GOT3 (cell line): ENCODE data around the gene MAGI1.

Experiments used
- DNase-seq: peaks from one replicate; lab custom pipeline; 2025; ENCODE audit warnings: mixed read lengths; lab: John Stamatoyannopoulos, UW

The MAGI1 gene

DNA sequence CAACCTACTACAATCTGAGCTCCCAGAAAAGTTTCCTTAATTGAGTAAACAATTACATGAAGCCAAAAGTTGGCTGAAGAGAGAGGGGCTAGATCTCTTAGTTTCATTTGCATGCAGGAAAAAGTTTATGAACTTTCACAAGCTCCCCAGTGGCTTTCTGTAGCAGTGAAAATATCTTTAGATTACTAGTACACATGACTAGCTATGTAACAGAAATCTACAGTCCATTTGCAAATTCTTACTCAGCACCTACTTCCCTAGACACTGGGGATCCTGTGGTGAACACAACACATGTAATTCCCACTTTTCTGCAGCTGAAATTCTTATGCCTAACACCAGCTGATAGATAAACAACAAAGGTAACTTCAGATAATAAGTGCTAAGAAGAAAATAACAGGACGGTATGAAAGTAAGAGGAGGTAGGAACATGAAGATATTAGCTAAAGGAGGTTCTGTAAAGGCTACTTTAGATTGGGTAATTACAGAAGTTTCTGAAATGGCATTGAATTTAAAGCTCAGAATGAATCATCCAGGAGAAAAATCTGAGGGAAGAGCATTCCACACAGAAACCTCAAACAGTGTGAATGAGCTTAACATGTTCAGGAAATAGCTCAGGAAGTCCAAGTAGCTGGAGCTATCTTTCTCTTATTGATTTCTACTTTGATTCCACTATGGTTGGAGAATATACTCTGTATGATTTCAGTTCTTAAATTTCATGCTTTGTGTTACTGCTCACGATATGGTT, 204.8 kb downstream of the MAGI1 start:
- no peak for DNase-seq

DNA sequence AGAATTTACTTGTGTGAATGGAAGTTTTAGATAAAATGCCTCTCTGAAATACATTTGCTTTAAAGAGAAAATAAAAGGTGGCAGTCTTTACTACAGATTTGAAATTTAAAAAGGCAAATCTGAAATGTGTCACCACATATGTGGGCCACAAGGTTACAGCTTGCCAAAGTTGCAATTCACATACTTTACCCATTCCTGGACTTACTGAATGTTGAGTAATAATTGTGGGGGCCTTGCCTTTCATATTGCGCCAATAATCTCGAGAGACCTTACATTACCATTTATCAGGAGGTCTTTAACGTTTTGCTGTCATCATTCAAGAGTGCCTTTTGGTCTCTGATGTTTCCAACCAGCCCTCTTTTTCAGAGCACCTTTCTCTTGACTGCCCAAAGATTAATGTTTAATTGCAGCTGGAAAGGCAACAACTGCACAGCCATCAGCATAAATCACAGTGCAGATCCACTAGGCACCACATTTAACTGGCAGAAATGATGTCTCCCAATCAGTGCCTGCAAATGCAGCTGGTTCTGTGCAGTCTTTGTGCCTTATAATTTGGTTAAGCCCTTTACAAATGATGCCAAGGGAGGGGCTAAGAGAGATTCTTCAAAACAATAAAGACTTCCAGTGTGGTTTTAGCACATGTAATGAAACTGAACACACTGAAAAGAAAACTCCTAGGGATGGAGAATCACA, 206.8 kb downstream of the MAGI1 start:
- DNase-seq, result no peak

DNA sequence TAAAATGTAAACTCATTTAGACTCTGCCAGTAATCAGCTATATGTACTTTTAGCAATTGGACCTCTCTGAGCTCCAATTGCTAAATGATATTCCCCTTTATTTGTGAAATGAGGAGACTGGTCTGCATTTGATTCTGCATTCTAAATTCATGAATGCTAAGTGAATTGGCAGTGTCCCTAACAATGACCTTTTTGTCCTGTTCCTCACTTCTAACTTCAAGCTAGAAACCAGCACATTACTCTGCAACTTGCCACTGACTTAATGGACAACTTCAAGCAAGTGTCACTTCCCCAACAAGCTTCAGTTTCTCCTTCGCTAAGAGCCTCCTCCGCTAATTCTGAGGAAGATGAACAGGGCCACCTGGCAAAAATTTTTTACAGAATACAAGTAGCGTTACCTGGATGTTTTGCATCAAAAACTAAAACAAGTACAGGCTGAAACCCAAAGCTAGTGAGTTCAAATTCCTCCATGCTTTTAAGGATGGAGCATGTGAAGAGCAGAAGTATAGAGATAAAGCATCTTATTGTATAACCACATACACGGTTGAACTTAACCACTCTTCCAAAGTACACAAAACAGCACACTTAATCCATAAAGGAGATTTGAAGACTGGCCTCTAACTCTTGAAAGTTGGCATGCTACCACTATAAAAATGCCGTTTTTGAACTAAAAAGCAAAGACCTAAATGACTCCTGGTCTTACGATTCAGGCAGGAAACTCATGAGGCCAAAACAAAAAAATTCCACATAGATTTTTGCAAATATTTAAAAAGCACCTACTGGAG, 207.6 kb downstream of the MAGI1 start:
- DNase-seq, result no peak

DNA sequence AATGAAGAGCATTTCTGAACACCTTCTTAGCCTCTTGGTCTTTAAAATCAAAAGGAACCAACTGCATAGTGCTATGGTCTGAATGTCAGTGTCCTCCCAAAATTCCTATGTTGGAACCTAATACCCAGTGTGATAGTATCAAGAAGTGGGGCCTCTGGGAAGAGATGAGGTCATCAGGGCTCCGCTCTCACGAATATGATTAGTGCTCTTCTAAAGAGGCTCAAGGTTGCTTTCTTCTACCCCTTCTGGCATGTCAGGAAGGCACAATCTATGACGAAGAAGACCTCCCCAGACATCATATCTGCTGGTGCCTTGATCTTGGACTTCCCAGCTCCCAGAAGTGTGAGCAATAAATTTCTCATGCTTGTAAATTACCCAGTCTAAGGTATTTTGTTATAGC, 209.5 kb downstream of the MAGI1 start:
- no peak for DNase-seq

DNA sequence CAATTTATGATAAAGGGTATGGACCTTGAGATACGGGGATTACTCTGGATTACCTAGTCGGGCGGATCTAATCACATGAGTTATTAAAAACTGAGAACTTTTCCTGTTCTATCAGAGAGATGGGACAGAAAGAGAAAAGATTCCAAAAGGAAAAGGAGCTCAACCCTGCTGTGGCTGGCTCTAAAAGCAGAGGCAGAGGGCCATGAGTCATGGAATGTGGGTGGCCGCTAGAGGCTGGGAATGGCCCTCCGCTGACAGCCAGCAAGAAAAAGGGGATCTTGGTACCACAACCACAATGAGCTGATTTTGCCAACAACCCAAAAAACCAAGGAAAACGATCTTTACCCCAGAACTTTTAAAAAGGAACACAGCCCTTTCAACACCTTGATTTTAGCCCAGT, 210.0 kb downstream of the MAGI1 start:
- DNase-seq, result no peak

DNA sequence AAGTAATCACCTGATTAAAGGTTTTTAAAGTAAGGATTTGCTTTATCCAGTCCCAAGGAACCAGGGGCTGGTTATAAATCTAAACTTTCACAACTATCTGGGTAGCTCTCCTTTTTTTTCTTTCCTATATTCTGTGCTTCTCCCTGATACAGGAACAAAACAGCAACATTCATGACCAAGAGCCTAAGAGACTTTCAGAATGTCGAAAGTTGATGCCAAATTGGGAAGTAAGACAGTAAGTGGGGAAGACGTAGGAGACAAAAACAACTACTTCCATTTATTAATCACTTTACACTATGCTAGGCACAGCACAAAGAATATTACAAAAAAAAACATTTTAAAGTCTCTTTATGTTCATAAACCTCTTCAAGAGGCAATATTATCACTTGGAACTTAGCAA, 211.6 kb downstream of the MAGI1 start:
- DNase-seq, result no peak

DNA sequence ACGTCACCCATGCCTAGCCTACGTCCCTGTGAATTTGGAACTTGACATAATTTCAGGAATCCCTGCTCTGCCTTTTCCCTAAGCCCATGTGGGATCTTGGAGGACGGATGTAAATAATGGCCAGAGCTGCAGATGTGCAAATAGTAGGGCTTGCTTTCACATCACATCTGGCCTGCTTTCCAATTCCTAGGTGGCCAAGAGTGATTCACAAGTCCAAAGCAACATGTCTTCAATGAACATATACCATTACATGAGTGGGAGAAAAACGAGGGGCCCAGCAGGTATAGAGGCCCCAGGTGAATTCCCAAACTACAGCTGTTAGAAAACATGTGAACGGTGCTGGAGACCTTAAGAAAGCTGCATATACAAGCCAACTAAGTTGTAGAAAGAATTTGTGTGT, 214.6 kb downstream of the MAGI1 start:
- DNase-seq, result no peak

DNA sequence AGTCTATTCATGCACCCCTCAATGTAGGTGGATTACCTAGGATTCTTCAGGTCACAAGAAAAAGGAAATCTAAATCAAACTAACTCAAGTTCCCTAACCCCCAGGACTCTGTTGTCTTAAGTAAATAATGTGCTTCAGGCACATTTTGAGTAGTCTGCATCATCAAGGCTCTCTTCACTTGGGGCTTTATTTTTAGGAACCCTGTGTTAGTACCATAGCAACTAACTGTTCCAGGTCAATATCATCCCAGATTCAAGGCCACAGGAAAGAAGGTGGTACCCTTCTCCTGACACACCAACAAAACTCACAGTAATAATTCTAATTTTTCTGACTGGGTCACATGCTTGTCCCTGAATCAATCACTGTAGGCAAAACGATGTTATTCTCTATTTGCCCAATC, 218.1 kb downstream of the MAGI1 start:
- no peak for DNase-seq

DNA sequence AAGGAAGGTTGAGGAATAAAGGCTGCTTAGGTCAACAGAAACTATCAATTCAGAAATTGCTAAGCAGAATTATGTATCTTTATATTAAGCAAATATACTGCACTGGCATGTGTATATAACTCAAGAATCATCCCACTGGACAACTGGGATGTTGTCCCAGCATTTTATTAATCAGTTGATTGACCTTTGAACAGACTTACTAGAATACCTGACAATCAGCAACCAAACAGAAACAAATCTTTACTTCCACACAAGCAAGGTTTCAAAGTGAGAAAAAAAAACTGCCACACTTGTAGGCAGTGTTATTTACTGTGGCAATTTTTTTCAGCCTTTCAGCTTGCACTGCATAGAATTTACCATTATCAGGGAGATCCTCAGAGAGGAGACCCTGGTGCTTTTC, 218.8 kb downstream of the MAGI1 start:
- no peak for DNase-seq

DNA sequence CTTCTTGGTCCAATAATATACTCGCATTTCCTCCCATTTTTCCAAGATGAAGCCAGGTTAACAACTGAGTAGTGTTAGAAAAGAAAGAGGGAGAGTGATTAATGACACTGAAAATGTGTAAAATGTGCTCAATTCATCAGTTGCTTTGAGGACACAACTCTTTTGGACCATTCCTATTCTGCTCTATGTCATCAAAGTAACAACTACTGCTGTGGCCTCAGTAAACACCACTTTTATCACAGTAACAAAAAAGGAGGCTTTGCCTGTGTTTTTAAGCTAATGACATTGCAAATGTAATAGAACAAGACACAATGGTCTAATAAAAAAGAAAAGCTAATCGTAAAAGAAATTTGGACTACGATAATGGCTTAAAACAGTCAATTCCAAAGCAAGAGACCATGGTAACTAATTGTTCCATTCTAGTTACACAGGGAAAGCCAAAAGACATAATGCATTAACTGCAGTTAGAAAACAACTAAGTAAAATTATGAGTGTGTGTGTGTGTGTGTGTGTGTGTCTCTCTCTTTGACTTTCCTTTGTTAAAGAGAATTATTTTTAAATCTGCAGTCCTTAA, 221.1 kb downstream of the MAGI1 start:
- no peak for DNase-seq

DNA sequence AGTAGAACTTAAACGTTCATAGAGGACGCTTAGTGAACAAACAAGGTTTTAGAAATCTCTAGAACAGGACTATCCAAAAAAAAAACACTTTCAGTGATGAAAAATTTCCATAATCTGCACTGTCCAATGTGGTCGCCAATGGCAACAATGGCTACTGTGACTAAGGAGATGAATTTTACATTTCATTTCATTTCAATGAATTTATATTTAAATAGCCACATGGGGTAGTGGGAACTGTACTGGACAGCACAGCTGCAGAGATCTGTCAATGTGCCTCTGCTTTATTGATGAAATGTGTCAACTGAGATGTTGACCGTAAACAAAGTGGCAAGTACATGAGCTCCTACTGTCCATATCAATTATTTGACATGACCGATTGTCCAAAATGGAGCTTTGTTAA, 222.5 kb downstream of the MAGI1 start:
- DNase-seq, result no peak

DNA sequence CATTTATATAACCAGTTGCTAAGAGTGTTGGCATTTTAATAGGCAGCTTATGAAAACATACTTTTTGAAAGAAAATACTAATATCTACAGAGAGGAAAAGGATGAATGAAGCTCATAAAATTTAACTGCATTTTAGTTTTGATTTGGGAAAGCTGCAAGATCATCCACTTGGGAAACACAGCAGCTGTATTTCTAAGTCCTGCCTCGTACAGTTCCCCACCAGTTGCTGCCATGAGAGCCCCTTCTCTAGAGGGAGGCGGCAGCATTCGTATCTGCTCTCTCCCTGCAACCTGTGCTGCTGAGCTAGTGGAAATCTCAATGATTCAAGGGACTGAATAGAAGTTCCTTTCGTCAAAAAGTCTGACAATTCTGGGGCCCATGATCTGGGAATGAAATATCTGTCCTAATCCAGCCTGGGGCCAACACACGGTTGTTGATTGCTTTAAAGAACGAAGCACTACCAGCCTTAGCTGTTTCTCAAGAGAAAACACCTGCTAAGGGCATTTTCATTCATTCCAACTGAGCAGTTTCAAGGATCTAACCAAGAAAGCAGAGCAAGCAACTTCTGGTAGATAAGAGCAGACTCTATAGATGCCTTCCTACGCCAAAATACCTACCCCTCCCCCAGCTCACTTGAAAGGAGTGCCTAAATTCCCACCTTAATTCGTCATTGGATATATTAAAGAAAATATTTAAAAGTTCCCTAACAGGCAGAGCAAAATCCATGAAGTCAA, 223.7 kb downstream of the MAGI1 start:
- no peak for DNase-seq

DNA sequence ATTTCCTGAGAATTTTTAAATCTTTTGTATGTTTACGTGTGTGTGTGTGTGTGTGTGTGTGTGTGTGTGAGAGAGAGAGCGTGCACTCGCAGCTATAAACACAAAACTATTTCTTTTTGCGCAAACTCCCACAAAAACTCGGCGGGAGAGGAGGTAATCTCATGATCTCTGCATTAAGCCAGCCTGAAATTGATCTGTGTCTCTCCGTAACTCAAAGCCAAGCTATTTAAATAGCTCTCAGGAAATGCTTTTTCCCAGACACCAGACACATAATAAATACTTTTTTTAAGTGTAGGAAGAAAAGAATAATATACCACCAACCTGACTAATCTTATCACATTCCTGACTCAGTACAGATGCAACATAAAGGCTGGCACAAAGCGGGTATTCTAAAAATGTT, 226.8 kb downstream of the MAGI1 start:
- no peak for DNase-seq

DNA sequence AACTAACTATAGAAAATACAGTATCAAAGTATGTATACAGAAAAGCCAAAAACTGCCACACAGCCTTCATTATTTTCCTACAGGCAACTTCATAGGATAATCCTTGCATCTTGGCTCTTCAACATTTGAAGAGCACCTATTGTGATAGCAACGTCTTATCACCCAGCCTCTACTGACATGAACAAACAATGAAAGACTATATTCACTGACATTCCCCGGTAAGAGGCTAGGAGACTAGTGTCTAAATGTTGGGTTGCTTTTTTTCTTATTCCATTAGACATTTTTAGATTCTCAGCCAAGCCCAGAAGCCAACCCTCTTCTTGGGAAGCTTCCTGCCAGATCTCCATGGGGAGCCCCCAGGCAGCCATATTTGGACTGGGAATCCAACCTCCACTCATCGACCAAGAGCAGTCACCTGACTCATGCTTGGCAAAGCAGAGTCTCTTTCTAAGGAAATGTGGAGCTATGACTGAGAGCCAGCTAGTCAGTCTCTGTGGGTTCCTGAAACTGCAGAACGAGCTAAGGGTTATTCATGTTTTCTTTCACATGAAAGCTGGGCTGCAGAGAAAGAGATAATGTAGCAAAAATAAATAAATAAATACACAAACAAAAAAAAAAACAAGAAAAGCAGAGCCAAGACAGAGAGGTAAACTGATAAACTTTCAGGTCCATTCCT, 227.5 kb downstream of the MAGI1 start:
- no peak for DNase-seq

DNA sequence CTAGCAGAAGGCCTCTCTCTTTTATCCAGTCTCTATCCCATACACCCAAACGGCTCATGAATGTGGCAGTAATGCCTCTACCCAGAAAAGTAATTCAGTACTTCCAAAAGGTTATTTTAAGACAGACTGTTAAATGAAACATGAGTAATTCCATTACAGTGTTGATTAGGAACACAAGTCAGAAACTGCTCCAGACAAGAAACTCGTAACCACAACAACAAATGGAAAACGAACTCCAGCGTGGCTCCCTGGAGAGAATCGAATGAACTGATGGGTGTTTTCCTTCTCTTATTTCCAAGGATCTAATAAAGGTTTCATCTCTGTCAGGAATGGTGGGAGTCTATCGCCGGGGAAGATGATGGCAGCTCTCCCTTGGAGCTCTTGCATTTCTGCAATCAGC, 228.4 kb downstream of the MAGI1 start:
- DNase-seq, result no peak

DNA sequence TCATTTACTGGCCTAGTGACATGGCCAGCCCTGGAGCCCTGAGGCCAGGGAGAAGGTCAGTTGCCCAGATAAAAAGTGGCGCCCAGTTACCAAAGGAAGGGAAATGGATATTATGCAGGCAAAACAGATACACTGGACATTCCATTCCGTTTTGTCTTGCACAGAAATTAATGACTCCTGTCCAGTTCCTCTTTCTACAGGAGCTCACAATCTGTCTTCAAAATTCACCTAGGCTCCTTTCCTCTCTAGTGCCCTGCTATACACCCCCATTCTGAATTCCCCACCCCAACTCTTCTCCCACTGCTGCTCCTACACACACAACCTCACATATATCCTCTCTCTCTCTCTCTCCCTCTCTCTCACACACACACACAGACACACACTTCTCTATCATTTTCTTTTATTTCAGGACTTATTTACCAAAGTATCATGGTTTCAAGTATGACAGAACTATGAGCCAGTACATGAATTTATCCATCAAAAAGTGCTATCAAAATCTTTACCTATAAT, 229.0 kb downstream of the MAGI1 start:
- no peak for DNase-seq

DNA sequence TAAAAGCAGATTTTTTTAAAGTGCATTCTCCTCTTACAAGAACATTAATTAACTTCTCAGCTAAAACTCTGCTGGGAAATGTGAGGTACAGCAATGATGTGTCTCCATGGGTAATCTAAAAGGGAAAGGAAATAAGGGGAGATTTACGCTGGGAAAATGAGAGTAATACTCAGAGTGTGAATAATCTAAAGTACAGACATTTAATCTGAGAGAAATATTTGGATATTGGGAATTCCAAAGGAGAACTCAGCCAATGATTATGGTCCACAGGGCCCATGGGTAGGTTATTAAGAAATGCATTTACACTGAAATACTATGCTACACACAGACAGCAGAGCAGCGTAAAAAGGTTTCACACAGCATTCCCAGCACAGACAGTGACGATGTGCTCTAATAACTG, 229.9 kb downstream of the MAGI1 start:
- no peak for DNase-seq

DNA sequence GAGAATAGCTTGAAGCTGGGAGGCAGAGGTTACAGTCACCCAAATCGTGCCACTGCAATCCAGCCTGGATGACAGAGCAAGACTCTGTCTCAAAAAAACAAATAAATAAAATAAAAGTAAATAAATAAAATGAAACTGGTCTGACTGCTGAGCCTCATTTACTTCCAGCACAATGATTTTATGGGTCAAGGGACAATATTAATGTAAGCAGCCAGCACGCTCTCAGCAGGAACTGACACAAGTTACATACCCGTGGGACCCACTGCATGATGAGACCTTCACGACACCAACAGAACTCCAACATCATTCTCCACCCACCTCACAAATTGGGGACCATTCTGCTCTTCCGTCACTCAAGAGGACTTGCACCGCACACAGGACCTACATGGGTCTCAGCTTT, 230.3 kb downstream of the MAGI1 start:
- no peak for DNase-seq

DNA sequence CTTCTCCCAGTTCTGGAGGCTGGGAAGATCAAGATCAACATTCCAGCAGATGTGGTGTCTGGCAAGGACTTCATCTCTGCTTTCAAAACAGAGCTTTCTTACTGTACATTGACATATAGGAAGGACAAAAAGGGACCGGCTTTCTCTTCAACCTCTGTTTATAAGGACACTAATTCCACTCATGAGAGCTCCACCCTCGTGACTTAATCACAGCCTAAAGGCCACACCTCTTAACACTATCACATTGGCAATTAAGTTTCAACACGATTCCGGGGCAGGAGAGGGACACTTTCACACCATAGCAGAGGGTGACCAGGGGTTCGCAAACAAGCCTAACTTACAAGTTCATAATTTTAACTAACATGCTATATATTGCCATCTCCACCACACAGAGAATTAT, 231.5 kb downstream of the MAGI1 start:
- no peak for DNase-seq

DNA sequence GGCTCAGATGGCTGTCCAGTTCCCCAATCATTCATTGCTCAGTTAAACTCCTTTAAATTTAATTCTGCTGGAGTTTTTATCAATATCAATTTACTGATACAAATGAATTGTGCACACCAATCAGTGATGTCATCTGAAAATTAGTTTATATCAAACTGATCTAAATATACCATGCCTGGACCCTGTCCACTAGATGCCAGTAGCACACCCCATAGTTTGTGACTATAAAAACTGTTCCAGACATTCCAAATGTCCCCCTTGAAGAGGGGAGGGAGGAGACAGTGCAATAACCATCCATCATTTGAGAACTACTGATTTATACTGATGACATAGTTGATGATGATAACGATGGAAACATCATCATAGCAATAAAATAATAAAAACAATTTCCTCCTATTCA, 232.1 kb downstream of the MAGI1 start:
- no peak for DNase-seq

DNA sequence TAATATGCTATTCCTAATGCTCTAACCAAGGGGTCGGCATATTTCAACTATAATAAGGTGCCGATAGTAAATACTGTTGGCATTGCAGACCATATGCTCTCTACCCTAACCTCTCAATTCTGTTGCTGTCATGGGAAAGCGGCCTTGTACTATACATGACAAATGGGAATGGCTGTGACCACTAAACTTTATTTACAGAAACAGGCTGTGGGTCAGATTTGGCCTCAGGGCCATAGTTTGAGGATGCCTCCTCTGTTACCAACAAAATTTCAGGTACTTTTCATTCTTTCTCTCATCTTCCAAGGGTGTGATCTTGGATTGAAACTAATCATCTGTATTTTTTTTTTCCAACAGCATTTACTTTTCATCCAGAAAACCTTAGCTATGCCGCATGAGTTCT, 242.0 kb downstream of the MAGI1 start:
- no peak for DNase-seq
